NT2/D1 (cell line): Measurements from ENCODE around the gene ELAVL4.

Source experiments
- DNase-seq: peaks from one replicate; pipeline ENCODE4 v3.0.0-alpha.2; 2011; ENCODE audit warnings: low read depth, low spot score
- H3K27me3 ChIP-seq: 2 replicates; pipeline ENCODE4 v1.6.0; 2011; ENCODE audit warnings: mild to moderate bottlenecking; ENCODE audit not compliant: insufficient read length, insufficient read depth
- H3K36me3 ChIP-seq: 2 replicates; pipeline ENCODE4 v1.6.1; 2011; ENCODE audit warnings: mild to moderate bottlenecking, low read length, mixed read lengths; ENCODE audit not compliant: insufficient read depth, insufficient read length
- H3K4me1 ChIP-seq: 2 replicates; pipeline ENCODE4 v1.5.1; 2011; ENCODE audit not compliant: insufficient read depth, insufficient read length
- H3K4me3 ChIP-seq: 2 replicates; pipeline ENCODE4 v1.5.1; 2011; ENCODE audit warnings: low read depth; ENCODE audit not compliant: insufficient read length
- H3K9ac ChIP-seq: 2 replicates; pipeline ENCODE4 v1.6.0; 2011; ENCODE audit warnings: low read depth; ENCODE audit not compliant: insufficient read length
- H3K9me3 ChIP-seq: 2 replicates; pipeline ENCODE4 v1.5.1; 2011; ENCODE audit warnings: mild to moderate bottlenecking, low read length; ENCODE audit not compliant: insufficient read depth
- SUZ12 ChIP-seq: IDR thresholded peaks from 2 replicates; pipeline ENCODE4 v1.6.1; 2011; ENCODE audit not compliant: insufficient read length, insufficient read depth; ENCODE audit errors: extremely low read depth
- YY1 ChIP-seq: IDR thresholded peaks from 2 replicates; pipeline ENCODE4 v1.6.1; 2011; ENCODE audit not compliant: insufficient read length, insufficient read depth
- ZNF274 ChIP-seq: IDR thresholded peaks from 2 replicates; pipeline ENCODE4 v1.6.1; 2011; ENCODE audit warnings: mild to moderate bottlenecking, low read depth, low read length

Gene ELAVL4

GRCh38 chr1:50236656-50237055 is 127.9 kb downstream of the ELAVL4 start:
- no peak overlapping the region for H3K9ac ChIP-seq

GRCh38 chr1:50237056-50237455 is 128.3 kb downstream of the ELAVL4 start:
- Histone ChIP-seq H3K36me3 (no peaks in the 10 kb centered on the region), H3K4me1 (no peaks in the 10 kb centered on the region), H3K9ac (no peak overlapping the region), H3K27me3 (no peaks in the 10 kb centered on the region), H3K4me3 (no peak overlapping the region), H3K9me3 (peaks cover 21% of the 10 kb centered on the region)
- DNase-seq: no peak
- TF ChIP-seq SUZ12 (no peak), YY1 (no peak), ZNF274 (no peak)

More at GRCh38 chr1:50236656-50237055, 127.9 kb downstream of the ELAVL4 start:
- no peak overlapping the region for H3K4me3 ChIP-seq
- no peaks in the 10 kb centered on the region for H3K36me3 ChIP-seq
- no peaks in the 10 kb centered on the region for H3K27me3 ChIP-seq
- no peaks in the 10 kb centered on the region for H3K4me1 ChIP-seq
- H3K9me3 ChIP-seq: peaks cover 21% of the 10 kb centered on the region
- TF ChIP-seq ZNF274 (no peak), SUZ12 (no peak), YY1 (no peak)
- no peak for DNase-seq

- no peaks in the 10 kb centered on the region for H3K9me3 ChIP-seq
- H3K4me1 ChIP-seq: no peaks in the 10 kb centered on the region
- H3K9ac ChIP-seq: no peak overlapping the region
- no peaks in the 10 kb centered on the region for H3K27me3 ChIP-seq
- H3K36me3 ChIP-seq: no peaks in the 10 kb centered on the region
- DNase-seq: no peak
- no peak overlapping the region for H3K4me3 ChIP-seq
- TF ChIP-seq ZNF274 (no peak), YY1 (no peak), SUZ12 (no peak)
Measured at GRCh38 chr1:50243939-50244338, 135.2 kb downstream of the ELAVL4 start.

- no peak overlapping the region for H3K9ac ChIP-seq
- no peak overlapping the region for H3K4me3 ChIP-seq
- no peaks in the 10 kb centered on the region for H3K9me3 ChIP-seq
- H3K4me1 ChIP-seq: peaks cover 5% of the 10 kb centered on the region
- TF ChIP-seq ZNF274: no peak
- TF ChIP-seq YY1: no peak
- no peak for TF ChIP-seq SUZ12
- H3K36me3 ChIP-seq: no peaks in the 10 kb centered on the region
- peaks cover 13% of the 10 kb centered on the region for H3K27me3 ChIP-seq
- DNase-seq: no peak
Measured at GRCh38 chr1:50246869-50247268, 138.1 kb downstream of the ELAVL4 start.

- TF ChIP-seq ZNF274: no peak
- TF ChIP-seq YY1: no peak
- no peak for TF ChIP-seq SUZ12
- no peaks in the 10 kb centered on the region for H3K9me3 ChIP-seq
- peaks cover 14% of the 10 kb centered on the region for H3K27me3 ChIP-seq
- H3K36me3 ChIP-seq: no peaks in the 10 kb centered on the region
- DNase-seq: peak; percentile 68
- H3K9ac ChIP-seq: no peak overlapping the region
- peaks cover 11% of the 10 kb centered on the region for H3K4me1 ChIP-seq
- H3K4me3 ChIP-seq: no peak overlapping the region
Measured at GRCh38 chr1:50251702-50252101, 143.0 kb downstream of the ELAVL4 start.

- no peak overlapping the region for H3K9ac ChIP-seq
- peaks cover 14% of the 10 kb centered on the region for H3K27me3 ChIP-seq
- peaks cover 11% of the 10 kb centered on the region for H3K4me1 ChIP-seq
- no peaks in the 10 kb centered on the region for H3K36me3 ChIP-seq
- no peak overlapping the region for H3K4me3 ChIP-seq
- no peaks in the 10 kb centered on the region for H3K9me3 ChIP-seq
- no peak for TF ChIP-seq ZNF274
- TF ChIP-seq YY1: no peak
- no peak for TF ChIP-seq SUZ12
- DNase-seq: no peak
Measured at GRCh38 chr1:50252196-50252595, 143.5 kb downstream of the ELAVL4 start.
